GM21737 (cell line): ENCODE results near the gene CCL3.
"Not testable (repeated sequence)": the region's sequence is repeated elsewhere in the genome, so short reads cannot be mapped to it uniquely, and the experiment has no call there.

Experiments
- ATAC-seq: cut with Tn5 transposase; IDR thresholded peaks from one replicate; pipeline ENCODE4 v1.9.1; 2021; ENCODE audit warnings: mild to moderate bottlenecking, moderate library complexity; ENCODE audit not compliant: unreplicated experiment

CCL3 gene

GRCh38 chr17:36117505-36118382, 27.8 kb upstream of the CCL3 start:
- no peak for ATAC-seq

- ATAC-seq = not testable (repeated sequence)
These were observed 25.7 kb upstream of the CCL3 start for GRCh38 chr17:36115649-36115977.

- not testable (repeated sequence) for ATAC-seq
These were observed 25.2 kb upstream of the CCL3 start for GRCh38 chr17:36114971-36115648.

GRCh38 chr17:36113131-36113530, 23.2 kb upstream of the CCL3 start:
- not testable (repeated sequence) for ATAC-seq

GRCh38 chr17:36112572-36112971, 22.6 kb upstream of the CCL3 start:
- ATAC-seq = no peak

- no peak for ATAC-seq
These were observed 21.1 kb upstream of the CCL3 start for GRCh38 chr17:36111068-36111490.

GRCh38 chr17:36108265-36108664, 18.3 kb upstream of the CCL3 start:
- ATAC-seq = not testable (repeated sequence)

GRCh38 chr17:36107660-36108059, 17.7 kb upstream of the CCL3 start:
- ATAC-seq = no peak

- no peak for ATAC-seq
These were observed 16.5 kb upstream of the CCL3 start for GRCh38 chr17:36106493-36106835.

- ATAC-seq = no peak
These were observed 16.0 kb upstream of the CCL3 start for GRCh38 chr17:36105781-36106492.

GRCh38 chr17:36104701-36105181, 14.8 kb upstream of the CCL3 start:
- ATAC-seq = no peak

GRCh38 chr17:36104246-36104645, 14.3 kb upstream of the CCL3 start:
- ATAC-seq = not testable (repeated sequence)

GRCh38 chr17:36103401-36103975, 13.5 kb upstream of the CCL3 start, which contains the start of gene CCL4:
Gene CCL4 (plus strand): TSS chr17:36103827. CDS start chr17:36103906, 79 bp downstream.
- ATAC-seq = peak; percentile 80

GRCh38 chr17:36099004-36099403, 9.1 kb upstream of the CCL3 start:
- not testable (repeated sequence) for ATAC-seq

GRCh38 chr17:36095992-36096391, 6.0 kb upstream of the CCL3 start:
- no peak for ATAC-seq

GRCh38 chr17:36094746-36095145, 4.8 kb upstream of the CCL3 start:
- no peak for ATAC-seq

- no peak for ATAC-seq
These were observed 4.3 kb upstream of the CCL3 start for GRCh38 chr17:36094232-36094631.

- not testable (repeated sequence) for ATAC-seq
These were observed 2.8 kb upstream of the CCL3 start for GRCh38 chr17:36092715-36093114.

- ATAC-seq = no peak
These were observed 2.3 kb upstream of the CCL3 start for GRCh38 chr17:36092230-36092629.

- no peak for ATAC-seq
These were observed 541 bp downstream of the CCL3 start for GRCh38 chr17:36089339-36089865.
